Suprapubic skin (tissue), 4 donors: ENCODE results near the gene LRRC8C. TPM values are rescaled to one million over a fixed set of nuclear protein-coding genes. Genes with fewer than 3 reads are reported as not detected.

ENCODE experiments used
- DNase-seq, 2 donors: peaks; one replicate each; pipeline ENCODE4 v3.0.0-alpha.2; 2019; ENCODE audit warnings: low spot score in 2 of 2
- H3K27ac ChIP-seq: fragments of 200-600 bp; sonication (generic); one replicate; pipeline ENCODE4 v1.5.1; 2019
- H3K27me3 ChIP-seq: fragments of 200-600 bp; sonication (generic); one replicate; pipeline ENCODE4 v1.5.1; 2019
- H3K36me3 ChIP-seq: fragments of 200-600 bp; sonication (generic); one replicate; pipeline ENCODE4 v1.5.1; 2019
- H3K4me1 ChIP-seq: fragments of 200-600 bp; sonication (generic); one replicate; pipeline ENCODE4 v1.5.1; 2019
- H3K4me3 ChIP-seq: fragments of 200-600 bp; sonication (generic); one replicate; pipeline ENCODE4 v1.5.1; 2019; ENCODE audit warnings: mild to moderate bottlenecking
- H3K9me3 ChIP-seq: fragments of 200-600 bp; sonication (generic); one replicate; pipeline ENCODE4 v1.5.1; 2019
- EP300 ChIP-seq: sonication (generic); formaldehyde crosslinking; IDR thresholded peaks from one replicate; pipeline ENCODE4 v1.6.1; 2017; ENCODE audit warnings: antibody characterized with exemption
- POLR2A ChIP-seq, 2 donors: fragments of 450-650 bp; IDR thresholded peaks; one replicate each; pipeline ENCODE4 v1.6.1; 2017; ENCODE audit warnings: antibody characterized with exemption in 2 of 2, mild to moderate bottlenecking in 2 of 2, moderate library complexity in 2 of 2
- POLR2AphosphoS5 ChIP-seq, 3 donors: sonication (generic); formaldehyde crosslinking; IDR thresholded peaks; one replicate each; pipeline ENCODE4 v1.6.1; 2017; ENCODE audit warnings: antibody characterized with exemption in 3 of 3
- WGBS: methylation state at CpG from one replicate; pipeline ENCODE4 v1.1.5; 2018; 5-methylcytosine and 5-hydroxymethylcytosine counted together
- total RNA-seq, 4 donors: library from RNA; depleted of rRNA; stranded (reverse); fragments of >200 nt; gene quantifications; one replicate each; pipeline ENCODE4 v1.1.0, GENCODE V29; 2016
- TF ChIP-seq, protein P1 (sequence below), 2 donors: fragments of 200-600 bp in 1 of 2; fragments of 450-650 bp in 1 of 2; sonication (generic) in 1 of 2; IDR thresholded peaks; one replicate each; pipeline ENCODE4 v1.5.1; 2016 to 2019; ENCODE audit warnings: antibody characterized with exemption in 2 of 2, mild to moderate bottlenecking in 1 of 2, moderate library complexity in 1 of 2

LRRC8C gene
- total RNA-seq, 4 donors from 2014 or later, result 6.2 to 10.4 (median 9.1) TPM

DNA sequence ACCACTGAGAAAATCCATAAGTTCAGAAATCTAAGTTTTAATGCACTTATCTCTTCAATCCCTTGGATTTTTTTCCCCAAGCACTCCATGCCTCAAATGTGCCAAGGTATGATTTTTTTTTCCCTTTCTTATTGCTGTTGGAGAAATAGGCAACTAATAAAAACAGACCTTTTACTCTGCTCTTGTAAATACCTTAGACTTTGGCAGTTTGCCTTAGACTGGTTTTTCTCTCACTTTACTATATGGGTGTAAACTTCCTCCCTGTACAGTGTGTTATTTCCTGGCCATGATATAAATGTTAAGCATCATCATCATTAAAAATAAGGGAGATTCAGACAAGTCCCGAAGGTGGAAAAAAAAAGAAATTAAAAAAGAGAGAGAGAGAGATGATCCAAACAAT, 65.7 kb downstream of the LRRC8C start:
- no peaks in the 10 kb centered on the region for H3K36me3 ChIP-seq
- TF ChIP-seq, protein P1, sequence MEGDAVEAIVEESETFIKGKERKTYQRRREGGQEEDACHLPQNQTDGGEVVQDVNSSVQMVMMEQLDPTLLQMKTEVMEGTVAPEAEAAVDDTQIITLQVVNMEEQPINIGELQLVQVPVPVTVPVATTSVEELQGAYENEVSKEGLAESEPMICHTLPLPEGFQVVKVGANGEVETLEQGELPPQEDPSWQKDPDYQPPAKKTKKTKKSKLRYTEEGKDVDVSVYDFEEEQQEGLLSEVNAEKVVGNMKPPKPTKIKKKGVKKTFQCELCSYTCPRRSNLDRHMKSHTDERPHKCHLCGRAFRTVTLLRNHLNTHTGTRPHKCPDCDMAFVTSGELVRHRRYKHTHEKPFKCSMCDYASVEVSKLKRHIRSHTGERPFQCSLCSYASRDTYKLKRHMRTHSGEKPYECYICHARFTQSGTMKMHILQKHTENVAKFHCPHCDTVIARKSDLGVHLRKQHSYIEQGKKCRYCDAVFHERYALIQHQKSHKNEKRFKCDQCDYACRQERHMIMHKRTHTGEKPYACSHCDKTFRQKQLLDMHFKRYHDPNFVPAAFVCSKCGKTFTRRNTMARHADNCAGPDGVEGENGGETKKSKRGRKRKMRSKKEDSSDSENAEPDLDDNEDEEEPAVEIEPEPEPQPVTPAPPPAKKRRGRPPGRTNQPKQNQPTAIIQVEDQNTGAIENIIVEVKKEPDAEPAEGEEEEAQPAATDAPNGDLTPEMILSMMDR (IDR thresholded peaks at IDR 0.05), result no peak
- no peak for TF ChIP-seq POLR2AphosphoS5 (IDR thresholded peaks at IDR 0.05)
- TF ChIP-seq POLR2A (IDR thresholded peaks at IDR 0.05), result no peak
- TF ChIP-seq EP300, result no peak
- H3K4me3 ChIP-seq, result no peak overlapping the region
- no peak overlapping the region for H3K27ac ChIP-seq
- DNase-seq, result no peak
- no peaks in the 10 kb centered on the region for H3K4me1 ChIP-seq
- H3K27me3 ChIP-seq, result no peaks in the 10 kb centered on the region
- no peaks in the 10 kb centered on the region for H3K9me3 ChIP-seq
- WGBS, result 51% methylated on average over 1 of the region's 1 CpG

DNA sequence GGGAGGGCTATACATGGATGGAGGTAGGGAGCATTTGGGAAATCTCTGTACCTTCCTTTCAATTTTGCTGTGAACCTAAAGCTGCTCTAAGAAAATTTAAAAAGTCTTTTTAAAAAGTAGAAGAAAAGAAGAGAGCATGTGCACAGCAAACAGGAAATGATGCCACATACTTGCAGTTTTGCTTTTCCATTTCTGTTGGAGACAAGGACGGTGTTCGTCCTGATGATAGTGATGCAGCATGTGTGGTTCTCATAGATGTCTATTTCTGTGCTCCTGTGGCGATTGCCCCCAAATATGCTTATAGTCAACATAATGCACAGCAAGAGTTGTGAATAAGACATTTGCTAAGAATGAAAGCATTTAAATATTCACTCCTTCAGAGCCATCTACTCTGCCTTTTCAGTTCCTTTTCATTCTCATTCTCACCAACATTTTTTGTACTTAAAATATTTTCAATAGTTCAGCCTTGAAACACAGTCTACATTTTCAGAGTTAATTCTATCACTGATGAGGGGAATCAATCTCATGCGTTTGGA, 66.6 kb downstream of the LRRC8C start:
- Histone ChIP-seq H3K4me1 (no peaks in the 10 kb centered on the region), H3K4me3 (no peak overlapping the region), H3K27me3 (no peaks in the 10 kb centered on the region), H3K27ac (no peak overlapping the region), H3K36me3 (no peaks in the 10 kb centered on the region), H3K9me3 (no peaks in the 10 kb centered on the region)
- TF ChIP-seq EP300, result no peak
- no peak for TF ChIP-seq POLR2A (IDR thresholded peaks at IDR 0.05)
- TF ChIP-seq, protein P1 (IDR thresholded peaks at IDR 0.05), result no peak
- DNase-seq, result no peak
- WGBS, result 89% methylated on average over 4 of the region's 4 CpGs

DNA sequence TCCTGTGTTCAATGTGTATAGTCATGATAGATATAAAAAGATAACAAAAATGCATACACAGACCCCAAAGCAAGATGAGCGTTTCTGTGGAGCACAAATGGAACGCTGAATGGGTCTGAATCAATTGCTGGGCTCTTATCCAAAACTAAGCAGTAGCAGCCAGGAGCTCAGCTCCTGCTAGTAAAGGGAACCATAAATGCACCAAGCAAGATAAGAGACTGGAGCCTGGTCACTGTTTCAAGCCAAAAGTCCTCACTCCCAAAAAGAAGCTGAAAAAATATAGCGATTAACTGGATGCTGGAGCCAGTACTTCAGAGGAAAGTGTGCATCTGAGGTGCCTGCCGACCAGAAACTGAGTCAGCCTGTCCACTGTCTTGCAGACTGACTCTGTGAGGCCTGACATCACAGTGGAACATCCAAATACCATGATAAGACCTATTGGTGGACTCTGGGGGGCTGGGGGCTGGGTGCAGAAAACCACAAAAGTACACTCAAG, 68.9 kb downstream of the LRRC8C start:
- TF ChIP-seq, protein P1 (IDR thresholded peaks at IDR 0.05), result no peak
- TF ChIP-seq EP300 (no peak), POLR2AphosphoS5 (IDR thresholded peaks at IDR 0.05) (no peak), POLR2A (IDR thresholded peaks at IDR 0.05) (no peak)

DNA sequence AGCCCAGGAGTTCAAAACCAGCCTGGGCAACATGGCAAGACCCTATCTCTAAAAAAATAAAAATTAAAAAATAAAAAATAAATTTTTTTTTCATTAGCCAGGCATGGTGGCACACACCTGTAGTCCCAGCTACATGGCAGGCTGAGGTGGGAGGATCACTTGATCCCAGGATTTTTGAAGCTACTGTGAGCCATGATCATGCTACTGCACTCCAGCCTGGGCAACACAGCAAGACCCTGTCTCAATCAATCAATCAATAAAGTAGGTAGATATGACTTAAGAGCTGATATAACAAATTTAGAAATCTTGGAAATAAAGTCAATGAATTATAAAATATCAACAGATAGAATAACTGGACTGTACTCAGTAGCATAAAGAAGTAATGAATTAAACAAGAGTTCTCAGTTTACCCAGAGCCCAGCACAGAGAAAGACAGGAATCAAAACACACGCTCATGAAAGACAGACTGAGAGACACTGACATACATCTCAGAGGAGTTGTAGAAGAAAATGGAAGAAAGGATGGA, 69.7 kb downstream of the LRRC8C start:
- TF ChIP-seq POLR2AphosphoS5 (IDR thresholded peaks at IDR 0.05) (no peak), EP300 (no peak), POLR2A (IDR thresholded peaks at IDR 0.05) (no peak)
- TF ChIP-seq, protein P1 (IDR thresholded peaks at IDR 0.05), result no peak
- no peaks in the 10 kb centered on the region for H3K4me1 ChIP-seq
- no peak overlapping the region for H3K4me3 ChIP-seq
- DNase-seq, result no peak
- WGBS, result 100% methylated on average over 1 of the region's 1 CpG
- H3K9me3 ChIP-seq, result no peaks in the 10 kb centered on the region
- no peak overlapping the region for H3K27ac ChIP-seq
- no peaks in the 10 kb centered on the region for H3K36me3 ChIP-seq
- H3K27me3 ChIP-seq, result no peaks in the 10 kb centered on the region

More for the DNA sequence above, 68.9 kb downstream of the LRRC8C start:
- H3K27me3 ChIP-seq, result no peaks in the 10 kb centered on the region
- no peak overlapping the region for H3K4me3 ChIP-seq
- no peaks in the 10 kb centered on the region for H3K9me3 ChIP-seq
- no peak for DNase-seq
- WGBS, result 76% methylated on average over 4 of the region's 4 CpGs
- no peaks in the 10 kb centered on the region for H3K4me1 ChIP-seq
- no peaks in the 10 kb centered on the region for H3K36me3 ChIP-seq
- H3K27ac ChIP-seq, result no peak overlapping the region

DNA sequence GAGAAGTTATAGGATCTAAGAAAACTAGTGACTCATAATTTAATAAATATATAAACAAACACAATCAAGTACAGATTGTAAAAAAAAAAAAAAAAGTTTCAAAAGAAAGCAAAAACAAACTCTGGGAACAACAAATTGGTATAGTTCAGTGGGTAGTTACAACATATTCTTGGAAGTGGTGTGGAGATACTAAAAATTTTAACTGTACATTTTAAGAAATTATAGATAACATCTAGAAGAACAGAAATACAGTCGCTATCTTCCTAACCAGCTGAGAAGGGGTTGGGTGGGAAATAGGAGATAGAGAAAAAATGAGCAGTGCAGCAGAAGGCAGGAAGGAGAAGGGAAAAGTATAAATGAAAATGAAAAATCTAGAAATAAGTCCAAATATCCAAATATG, 70.5 kb downstream of the LRRC8C start:
- WGBS, result 82% methylated on average over 1 of the region's 1 CpG
- Histone ChIP-seq H3K4me1 (no peaks in the 10 kb centered on the region), H3K9me3 (no peaks in the 10 kb centered on the region), H3K4me3 (no peak overlapping the region), H3K36me3 (no peaks in the 10 kb centered on the region), H3K27ac (no peak overlapping the region), H3K27me3 (no peaks in the 10 kb centered on the region)
- no peak for DNase-seq
- TF ChIP-seq POLR2AphosphoS5 (IDR thresholded peaks at IDR 0.05) (no peak), POLR2A (IDR thresholded peaks at IDR 0.05) (no peak)
- TF ChIP-seq, protein P1 (IDR thresholded peaks at IDR 0.05), result no peak
